OCI-LY3 (cell line): ENCODE measurements around the gene HIPK1.

Experiments used
- EZH2phosphoT487 ChIP-seq: fragments of 200-600 bp; shearing (Covaris generic); IDR thresholded peaks from 2 replicates; pipeline ENCODE4 v1.6.1; 2018; ENCODE audit warnings: antibody characterized with exemption, mixed run types, low read depth
- TF ChIP-seq, protein P1 (sequence below): fragments of 200-600, 300-600 bp; sonication (generic); IDR thresholded peaks from 2 replicates; pipeline ENCODE4 v1.5.1; 2014; ENCODE audit warnings: antibody characterized with exemption, low read length, low read depth

DNA sequence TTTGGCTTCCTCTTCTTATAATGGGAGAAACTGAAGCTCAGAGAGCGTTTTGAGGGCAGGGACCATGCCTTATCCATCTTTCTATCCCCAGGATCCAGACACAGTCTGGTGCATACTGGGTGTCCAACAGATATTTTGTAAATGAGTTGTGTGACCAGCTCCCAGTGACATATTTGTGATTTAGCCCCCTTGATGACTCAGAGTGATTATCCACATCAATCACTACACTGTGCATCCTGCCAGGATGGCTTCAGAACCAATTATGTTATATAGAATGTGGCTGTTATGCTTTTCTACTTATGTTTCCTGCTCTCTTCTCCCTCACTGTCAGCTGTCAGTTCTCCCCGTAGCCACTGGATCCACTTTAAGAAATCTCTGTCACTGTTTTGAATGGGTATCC lies 61.4 kb downstream of the HIPK1 start:
- TF ChIP-seq, protein P1, sequence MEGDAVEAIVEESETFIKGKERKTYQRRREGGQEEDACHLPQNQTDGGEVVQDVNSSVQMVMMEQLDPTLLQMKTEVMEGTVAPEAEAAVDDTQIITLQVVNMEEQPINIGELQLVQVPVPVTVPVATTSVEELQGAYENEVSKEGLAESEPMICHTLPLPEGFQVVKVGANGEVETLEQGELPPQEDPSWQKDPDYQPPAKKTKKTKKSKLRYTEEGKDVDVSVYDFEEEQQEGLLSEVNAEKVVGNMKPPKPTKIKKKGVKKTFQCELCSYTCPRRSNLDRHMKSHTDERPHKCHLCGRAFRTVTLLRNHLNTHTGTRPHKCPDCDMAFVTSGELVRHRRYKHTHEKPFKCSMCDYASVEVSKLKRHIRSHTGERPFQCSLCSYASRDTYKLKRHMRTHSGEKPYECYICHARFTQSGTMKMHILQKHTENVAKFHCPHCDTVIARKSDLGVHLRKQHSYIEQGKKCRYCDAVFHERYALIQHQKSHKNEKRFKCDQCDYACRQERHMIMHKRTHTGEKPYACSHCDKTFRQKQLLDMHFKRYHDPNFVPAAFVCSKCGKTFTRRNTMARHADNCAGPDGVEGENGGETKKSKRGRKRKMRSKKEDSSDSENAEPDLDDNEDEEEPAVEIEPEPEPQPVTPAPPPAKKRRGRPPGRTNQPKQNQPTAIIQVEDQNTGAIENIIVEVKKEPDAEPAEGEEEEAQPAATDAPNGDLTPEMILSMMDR = no peak
- TF ChIP-seq EZH2phosphoT487 = no peak
